Measurements from ENCODE around the gene SEL1L3. TPM values are rescaled to one million over a fixed set of nuclear protein-coding genes. Genes with fewer than 3 reads are reported as not detected.

Gene SEL1L3
- total RNA-seq, 1 experiment from 2014 or later: 48.3 TPM

DNA sequence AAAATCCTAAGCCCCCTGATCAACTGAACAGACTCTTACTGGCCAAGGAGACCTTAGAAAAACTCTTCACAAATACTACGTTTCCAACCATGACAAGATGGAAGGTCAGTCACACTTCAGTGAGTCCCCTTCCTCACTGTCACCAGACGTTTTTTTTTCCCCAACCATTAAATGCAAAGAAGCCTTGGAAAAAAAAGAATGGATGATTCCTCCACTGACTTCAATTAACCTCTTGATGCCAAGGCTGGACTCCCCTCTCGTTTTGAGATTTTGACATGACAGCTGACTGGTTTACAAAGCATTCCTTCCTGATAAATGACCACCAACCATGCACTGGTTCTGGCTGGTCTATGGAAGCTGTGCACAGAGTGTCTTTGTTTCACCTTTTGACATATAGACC is 133.9 kb downstream of the SEL1L3 start:
- Histone ChIP-seq H2BK20ac (ENCODE audit: low read depth, low read length, poor library complexity, severe bottlenecking) (no peak overlapping the region), H3K9me3 (ENCODE audit: control insufficient read depth, low read depth, low read length) (no peaks in the 10 kb centered on the region), H2BK12ac (ENCODE audit: insufficient read length, low read depth, low read length) (no peak overlapping the region), H2BK5ac (ENCODE audit: insufficient read length, low read length) (no peak overlapping the region), H4K8ac (replicated peaks; ENCODE audit: insufficient read length, low read depth, low read length) (no peak overlapping the region), H3K27me3 (ENCODE audit: insufficient read depth, low read length) (no peaks in the 10 kb centered on the region), H4K20me1 (ENCODE audit: control insufficient read depth, insufficient read depth, insufficient read length) (no peaks in the 10 kb centered on the region), H3K79me2 (ENCODE audit: insufficient read depth, low read length) (no peaks in the 10 kb centered on the region), H3K4ac (ENCODE audit: low read depth, low read length) (no peak overlapping the region), H4K5ac (ENCODE audit: insufficient read length, low read depth, low read length) (no peak overlapping the region), H3K23me2 (ENCODE audit: insufficient read length, low read depth, low read length, poor library complexity, severe bottlenecking) (no peaks in the 10 kb centered on the region), H2AK5ac (ENCODE audit: insufficient read length, low read length) (no peak overlapping the region), H4K91ac (ENCODE audit: insufficient read length, low read depth, low read length) (no peak overlapping the region), H3K4me1 (ENCODE audit: insufficient read depth, low read length) (no peaks in the 10 kb centered on the region), H3K79me1 (ENCODE audit: insufficient read depth, low read depth, low read length, poor library complexity, severe bottlenecking) (no peaks in the 10 kb centered on the region), H2BK120ac (ENCODE audit: low read depth, low read length, poor library complexity, severe bottlenecking) (no peak overlapping the region), H3K56ac (ENCODE audit: insufficient read length, low read depth, low read length) (no peak overlapping the region), H2BK15ac (ENCODE audit: low read depth, low read length) (no peak overlapping the region), H3K14ac (ENCODE audit: insufficient read depth, low read length) (no peak overlapping the region), H2AFZ (ENCODE audit: low read length) (no peak overlapping the region), H3K4me2 (ENCODE audit: insufficient read depth, insufficient read length, low read length) (no peak overlapping the region), H3K9ac (ENCODE audit: extremely low read depth, insufficient read length, low read length) (no peak overlapping the region), H3K27ac (ENCODE audit: insufficient read length, low read depth, low read length) (no peak overlapping the region), H3K23ac (ENCODE audit: insufficient read length, low read depth, low read length) (no peak overlapping the region), H3K18ac (ENCODE audit: insufficient read length, low read depth, low read length) (no peak overlapping the region), H3T11ph (ENCODE audit: low read length) (no peak overlapping the region)
- H3K4me1 Mint-ChIP-seq: no peaks in the 10 kb centered on the region
- no peaks in the 10 kb centered on the region; the same call in none of the 2 replicates for H3K27me3 Mint-ChIP-seq (ENCODE audit: low read depth)
- TF ChIP-seq, protein P1, sequence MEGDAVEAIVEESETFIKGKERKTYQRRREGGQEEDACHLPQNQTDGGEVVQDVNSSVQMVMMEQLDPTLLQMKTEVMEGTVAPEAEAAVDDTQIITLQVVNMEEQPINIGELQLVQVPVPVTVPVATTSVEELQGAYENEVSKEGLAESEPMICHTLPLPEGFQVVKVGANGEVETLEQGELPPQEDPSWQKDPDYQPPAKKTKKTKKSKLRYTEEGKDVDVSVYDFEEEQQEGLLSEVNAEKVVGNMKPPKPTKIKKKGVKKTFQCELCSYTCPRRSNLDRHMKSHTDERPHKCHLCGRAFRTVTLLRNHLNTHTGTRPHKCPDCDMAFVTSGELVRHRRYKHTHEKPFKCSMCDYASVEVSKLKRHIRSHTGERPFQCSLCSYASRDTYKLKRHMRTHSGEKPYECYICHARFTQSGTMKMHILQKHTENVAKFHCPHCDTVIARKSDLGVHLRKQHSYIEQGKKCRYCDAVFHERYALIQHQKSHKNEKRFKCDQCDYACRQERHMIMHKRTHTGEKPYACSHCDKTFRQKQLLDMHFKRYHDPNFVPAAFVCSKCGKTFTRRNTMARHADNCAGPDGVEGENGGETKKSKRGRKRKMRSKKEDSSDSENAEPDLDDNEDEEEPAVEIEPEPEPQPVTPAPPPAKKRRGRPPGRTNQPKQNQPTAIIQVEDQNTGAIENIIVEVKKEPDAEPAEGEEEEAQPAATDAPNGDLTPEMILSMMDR (conservative IDR thresholded peaks at IDR 0.05): no peak
- no peak overlapping the region for H3K27ac Mint-ChIP-seq
- no peaks in the 10 kb centered on the region; a peak in 2 of 5 replicates for H3K9me3 Mint-ChIP-seq
- no peaks in the 10 kb centered on the region for H3K36me3 Mint-ChIP-seq (ENCODE audit: insufficient read depth in 1 of 3, low read depth in 3 of 3)
- DNase-seq: no peak
- no CpG with 5 or more reads among the region's 3 CpGs for WGBS (ENCODE audit: extremely low coverage, insufficient read length, low lambda C conversion rate)
- H3K4me3 Mint-ChIP-seq: no peak overlapping the region

Measured in H9 (cell line).